ENCODE results near the gene BPIFA1.

Gene BPIFA1

GRCh38 chr20:33273117-33273851, 37.5 kb downstream of the BPIFA1 start:
- no peak for TF ChIP-seq CTCF (IDR thresholded peaks at IDR 0.05; ENCODE audit: insufficient read depth, low read length, poor library complexity, severe bottlenecking)
- no peak for DNase-seq (ENCODE audit: extremely low read depth, insufficient read length)
- no peaks in the 10 kb centered on the region for H3K36me3 ChIP-seq (ENCODE audit: control insufficient read depth, insufficient read depth, low read length)
- peaks cover 5% of the 10 kb centered on the region for H3K27me3 ChIP-seq (replicated peaks; ENCODE audit: control insufficient read depth, insufficient read depth, low read length)
- H3K4me3 ChIP-seq (replicated peaks; ENCODE audit: low read depth, low read length) = no peak overlapping the region

GRCh38 chr20:33275215-33275614, 39.4 kb downstream of the BPIFA1 start:
- Histone ChIP-seq H3K4me3 (replicated peaks; ENCODE audit: low read depth, low read length) (no peak overlapping the region), H3K36me3 (ENCODE audit: control insufficient read depth, insufficient read depth, low read length) (no peaks in the 10 kb centered on the region), H3K27me3 (replicated peaks; ENCODE audit: control insufficient read depth, insufficient read depth, low read length) (peaks cover 6% of the 10 kb centered on the region)
- no peak for DNase-seq (ENCODE audit: extremely low read depth, insufficient read length)
- TF ChIP-seq CTCF (IDR thresholded peaks at IDR 0.05; ENCODE audit: insufficient read depth, low read length, poor library complexity, severe bottlenecking) = no peak

GRCh38 chr20:33275871-33276270, 40.1 kb downstream of the BPIFA1 start:
- H3K4me3 ChIP-seq (replicated peaks; ENCODE audit: low read depth, low read length) = no peak overlapping the region
- no peaks in the 10 kb centered on the region for H3K36me3 ChIP-seq (ENCODE audit: control insufficient read depth, insufficient read depth, low read length)
- H3K27me3 ChIP-seq (replicated peaks; ENCODE audit: control insufficient read depth, insufficient read depth, low read length) = peaks cover 7% of the 10 kb centered on the region
- DNase-seq (ENCODE audit: extremely low read depth, insufficient read length) = no peak
- TF ChIP-seq CTCF (IDR thresholded peaks at IDR 0.05; ENCODE audit: insufficient read depth, low read length, poor library complexity, severe bottlenecking) = no peak

- Histone ChIP-seq H3K4me3 (replicated peaks; ENCODE audit: low read depth, low read length) (no peak overlapping the region), H3K36me3 (ENCODE audit: control insufficient read depth, insufficient read depth, low read length) (no peaks in the 10 kb centered on the region), H3K27me3 (replicated peaks; ENCODE audit: control insufficient read depth, insufficient read depth, low read length) (peaks cover 7% of the 10 kb centered on the region)
- TF ChIP-seq CTCF (IDR thresholded peaks at IDR 0.05; ENCODE audit: insufficient read depth, low read length, poor library complexity, severe bottlenecking) = no peak
- no peak for DNase-seq (ENCODE audit: extremely low read depth, insufficient read length)
Measured at GRCh38 chr20:33276303-33277113, 40.7 kb downstream of the BPIFA1 start.

GRCh38 chr20:33277471-33278441, 42.0 kb downstream of the BPIFA1 start:
- TF ChIP-seq CTCF (IDR thresholded peaks at IDR 0.05; ENCODE audit: insufficient read depth, low read length, poor library complexity, severe bottlenecking) = no peak
- Histone ChIP-seq H3K36me3 (ENCODE audit: control insufficient read depth, insufficient read depth, low read length) (no peaks in the 10 kb centered on the region), H3K27me3 (replicated peaks; ENCODE audit: control insufficient read depth, insufficient read depth, low read length) (peaks cover 4% of the 10 kb centered on the region), H3K4me3 (replicated peaks; ENCODE audit: low read depth, low read length) (no peak overlapping the region)
- DNase-seq (ENCODE audit: extremely low read depth, insufficient read length) = no peak
